ENCODE measurements around the gene TENM4. TPM values are rescaled to one million over a fixed set of nuclear protein-coding genes. Genes with fewer than 3 reads are reported as not detected.

Gene TENM4
- total RNA-seq, 2 donors from 2014 or later = 68.2 to 130 TPM

- 20 to 56% methylated on average over 2 of the region's 2 CpGs for WGBS, 2 experiments (ENCODE audit: insufficient coverage in 1 of 2, insufficient read length in 1 of 2)
- Mint-ChIP-seq H3K27me3 (ENCODE audit: insufficient read depth) (no peaks in the 10 kb centered on the region), H3K36me3 (ENCODE audit: low read depth) (peaks cover under 1% of the 10 kb centered on the region)
Measured at GRCh38 chr11:79371724-79372123, 69.1 kb downstream of the TENM4 start.

GRCh38 chr11:79371152-79371551, 69.7 kb downstream of the TENM4 start:
- Mint-ChIP-seq H3K9me3 (no peaks in the 10 kb centered on the region), H3K27me3 (ENCODE audit: insufficient read depth) (no peaks in the 10 kb centered on the region), H3K36me3 (ENCODE audit: low read depth) (no peaks in the 10 kb centered on the region), H3K27ac (peak overlapping the region; percentile 79), H3K4me3 (peak overlapping the region; percentile 14), H3K4me1 (peaks cover 88% of the 10 kb centered on the region)
- Histone ChIP-seq H3K9ac (ENCODE audit: extremely low read depth, low read length, poor library complexity, severe bottlenecking) (no peak overlapping the region), H3K4me1 (ENCODE audit: control insufficient read depth, insufficient read depth, low read length) (peaks cover 37% of the 10 kb centered on the region), H3K27ac (ENCODE audit: low read depth, low read length) (no peak overlapping the region), H3K36me3 (ENCODE audit: control insufficient read depth, insufficient read depth, low read length) (no peaks in the 10 kb centered on the region), H3K9me3 (ENCODE audit: control insufficient read depth, low read length) (no peaks in the 10 kb centered on the region), H3K4me3 (ENCODE audit: low read length) (peak overlapping the region; percentile 2), H3K27me3 (ENCODE audit: control insufficient read depth, insufficient read depth, low read length, poor library complexity, severe bottlenecking) (no peaks in the 10 kb centered on the region)
- DNase-seq = peak; percentile 79
- 60% methylated on average over 1 of the region's 1 CpG; no CpG with 5 or more reads in 1 of the 2 experiments for WGBS, 2 experiments (ENCODE audit: insufficient coverage in 1 of 2, insufficient read length in 1 of 2)
- TF ChIP-seq CTCF (conservative IDR thresholded peaks at IDR 0.05) = peak; percentile 65

More at GRCh38 chr11:79371724-79372123, 69.1 kb downstream of the TENM4 start:
- H3K27me3 ChIP-seq (ENCODE audit: control insufficient read depth, insufficient read depth, low read length, poor library complexity, severe bottlenecking) = no peaks in the 10 kb centered on the region
- peak overlapping the region; percentile 14 for H3K4me3 Mint-ChIP-seq
- TF ChIP-seq CTCF (conservative IDR thresholded peaks at IDR 0.05) = no peak
- DNase-seq = peak; percentile 65
- H3K9me3 Mint-ChIP-seq = peaks cover 1% of the 10 kb centered on the region
- H3K9me3 ChIP-seq (ENCODE audit: control insufficient read depth, low read length) = peaks cover 2% of the 10 kb centered on the region
- peaks cover 31% of the 10 kb centered on the region for H3K4me1 ChIP-seq (ENCODE audit: control insufficient read depth, insufficient read depth, low read length)
- H3K4me1 Mint-ChIP-seq = peaks cover 85% of the 10 kb centered on the region
- no peak overlapping the region for H3K27ac ChIP-seq (ENCODE audit: low read depth, low read length)
- H3K9ac ChIP-seq (ENCODE audit: extremely low read depth, low read length, poor library complexity, severe bottlenecking) = no peak overlapping the region
- peak overlapping the region; percentile 79 for H3K27ac Mint-ChIP-seq
- H3K36me3 ChIP-seq (ENCODE audit: control insufficient read depth, insufficient read depth, low read length) = no peaks in the 10 kb centered on the region
- H3K4me3 ChIP-seq (ENCODE audit: low read length) = peak overlapping the region; percentile 1

GRCh38 chr11:79369055-79369454, 71.8 kb downstream of the TENM4 start:
- H3K4me3 Mint-ChIP-seq = no peak overlapping the region

More at GRCh38 chr11:79369055-79369454, 71.8 kb downstream of the TENM4 start:
- H3K27ac Mint-ChIP-seq = no peak overlapping the region
- Histone ChIP-seq H3K4me3 (ENCODE audit: low read length) (no peak overlapping the region), H3K36me3 (ENCODE audit: control insufficient read depth, insufficient read depth, low read length) (no peaks in the 10 kb centered on the region), H3K27ac (ENCODE audit: low read depth, low read length) (no peak overlapping the region), H3K9ac (ENCODE audit: extremely low read depth, low read length, poor library complexity, severe bottlenecking) (no peak overlapping the region), H3K4me1 (ENCODE audit: control insufficient read depth, insufficient read depth, low read length) (peaks cover 50% of the 10 kb centered on the region), H3K9me3 (ENCODE audit: control insufficient read depth, low read length) (no peaks in the 10 kb centered on the region), H3K27me3 (ENCODE audit: control insufficient read depth, insufficient read depth, low read length, poor library complexity, severe bottlenecking) (no peaks in the 10 kb centered on the region)
- no peak for TF ChIP-seq CTCF (conservative IDR thresholded peaks at IDR 0.05)
- 95% methylated on average over 4 to 5 of the region's 5 CpGs for WGBS, 2 experiments (ENCODE audit: insufficient coverage in 1 of 2, insufficient read length in 1 of 2)
- H3K4me1 Mint-ChIP-seq = peaks cover 92% of the 10 kb centered on the region
- DNase-seq = no peak
- H3K36me3 Mint-ChIP-seq (ENCODE audit: low read depth) = no peaks in the 10 kb centered on the region
- no peaks in the 10 kb centered on the region for H3K27me3 Mint-ChIP-seq (ENCODE audit: insufficient read depth)
- no peaks in the 10 kb centered on the region for H3K9me3 Mint-ChIP-seq

All from endodermal cell (in vitro differentiated cells).